Measurements from ENCODE around the gene SMURF1.
A peak's percentile ranks its signal among the peaks of the same experiment; 100 is the strongest.

SMURF1 gene

GRCh38 chr7:99098286-99098823 lies 45.6 kb downstream of the SMURF1 start:
- DNase-seq (ENCODE audit: low spot score), result no peak

GRCh38 chr7:99097730-99098129 lies 46.2 kb downstream of the SMURF1 start:
- no peak for DNase-seq (ENCODE audit: low spot score)

- DNase-seq (ENCODE audit: low spot score), result no peak
Observed at GRCh38 chr7:99096124-99096887, 47.6 kb downstream of the SMURF1 start.

GRCh38 chr7:99095698-99096097 lies 48.2 kb downstream of the SMURF1 start:
- DNase-seq (ENCODE audit: low spot score), result no peak

GRCh38 chr7:99094401-99094800 lies 49.5 kb downstream of the SMURF1 start:
- no peak for DNase-seq (ENCODE audit: low spot score)

GRCh38 chr7:99092064-99092720 lies 51.7 kb downstream of the SMURF1 start:
- DNase-seq (ENCODE audit: low spot score), result peak; percentile 33

- DNase-seq (ENCODE audit: low spot score), result no peak
Observed at GRCh38 chr7:99090771-99091542, 53.0 kb downstream of the SMURF1 start.

GRCh38 chr7:99089914-99090629 lies 53.8 kb downstream of the SMURF1 start:
- DNase-seq (ENCODE audit: low spot score), result no peak

- DNase-seq (ENCODE audit: low spot score), result no peak
Observed at GRCh38 chr7:99086944-99087343, 57.0 kb downstream of the SMURF1 start.

GRCh38 chr7:99086532-99086931 lies 57.4 kb downstream of the SMURF1 start:
- no peak for DNase-seq (ENCODE audit: low spot score)

- DNase-seq (ENCODE audit: low spot score), result no peak
Observed at GRCh38 chr7:99083733-99084132, 60.2 kb downstream of the SMURF1 start.

GRCh38 chr7:99083068-99083651 lies 60.7 kb downstream of the SMURF1 start:
- DNase-seq (ENCODE audit: low spot score), result no peak

GRCh38 chr7:99080679-99081078 lies 63.2 kb downstream of the SMURF1 start:
- DNase-seq (ENCODE audit: low spot score), result no peak

GRCh38 chr7:99079104-99079503 lies 64.8 kb downstream of the SMURF1 start:
- DNase-seq (ENCODE audit: low spot score), result no peak

- DNase-seq (ENCODE audit: low spot score), result no peak
Observed at GRCh38 chr7:99078416-99078815, 65.5 kb downstream of the SMURF1 start.

GRCh38 chr7:99076615-99077014 lies 67.3 kb downstream of the SMURF1 start:
- no peak for DNase-seq (ENCODE audit: low spot score)

GRCh38 chr7:99073839-99074446 lies 70.0 kb downstream of the SMURF1 start:
- DNase-seq (ENCODE audit: low spot score), result no peak

GRCh38 chr7:99072126-99072525 lies 71.8 kb downstream of the SMURF1 start:
- DNase-seq (ENCODE audit: low spot score), result no peak

GRCh38 chr7:99070361-99070760 lies 73.5 kb downstream of the SMURF1 start:
- DNase-seq (ENCODE audit: low spot score), result no peak

- DNase-seq (ENCODE audit: low spot score), result no peak
Observed at GRCh38 chr7:99061001-99061776, 82.7 kb downstream of the SMURF1 start.
